Activated CD4-positive, CD25-positive, alpha-beta regulatory T cell treated with anti-CD3 and anti-CD28 coated beads, Interleukin-2, amount 50 U/mL, for 16 hours (primary cell): ENCODE measurements around the gene EFCAB8.
"Not testable (repeated sequence)": the region's sequence is repeated elsewhere in the genome, so short reads cannot be mapped to it uniquely, and the experiment has no call there.

Experiments
- DNase-seq: peaks from one replicate; pipeline ENCODE4 v3.0.0-alpha.2; 2020; ENCODE audit warnings: low read depth, low spot score

The EFCAB8 gene

GRCh38 chr20:32839982-32840285 is 18.8 kb upstream of the EFCAB8 start:
- no peak for DNase-seq

- DNase-seq, result no peak
Observed at GRCh38 chr20:32841174-32841573, 17.5 kb upstream of the EFCAB8 start.

- DNase-seq, result no peak
Observed at GRCh38 chr20:32841632-32842031, 17.1 kb upstream of the EFCAB8 start.

- no peak for DNase-seq
Observed at GRCh38 chr20:32842688-32843524, 15.8 kb upstream of the EFCAB8 start.

- DNase-seq, result no peak
Observed at GRCh38 chr20:32845786-32846185, 12.9 kb upstream of the EFCAB8 start.

- no peak for DNase-seq
Observed at GRCh38 chr20:32846852-32847251, 11.9 kb upstream of the EFCAB8 start.

- no peak for DNase-seq
Observed at GRCh38 chr20:32847964-32848363, 10.8 kb upstream of the EFCAB8 start.

- DNase-seq, result no peak
Observed at GRCh38 chr20:32848846-32849245, 9.9 kb upstream of the EFCAB8 start.

- DNase-seq, result no peak
Observed at GRCh38 chr20:32849577-32849976, 9.1 kb upstream of the EFCAB8 start.

GRCh38 chr20:32855387-32855786 is 3.3 kb upstream of the EFCAB8 start:
- no peak for DNase-seq

- no peak for DNase-seq
Observed at GRCh38 chr20:32858189-32858588, 534 bp upstream of the EFCAB8 start.

GRCh38 chr20:32861446-32861845 is 2.7 kb downstream of the EFCAB8 start:
- DNase-seq, result no peak

- DNase-seq, result no peak
Observed at GRCh38 chr20:32869562-32869961, 10.8 kb downstream of the EFCAB8 start.

GRCh38 chr20:32870526-32870925 is 11.8 kb downstream of the EFCAB8 start:
- DNase-seq, result not testable (repeated sequence)

GRCh38 chr20:32870985-32871384 is 12.3 kb downstream of the EFCAB8 start:
- no peak for DNase-seq

GRCh38 chr20:32871627-32872160 is 13.0 kb downstream of the EFCAB8 start:
- no peak for DNase-seq

GRCh38 chr20:32872266-32872665 is 13.5 kb downstream of the EFCAB8 start:
- no peak for DNase-seq

- DNase-seq, result no peak
Observed at GRCh38 chr20:32875673-32876072, 16.9 kb downstream of the EFCAB8 start.

GRCh38 chr20:32877507-32877906 is 18.8 kb downstream of the EFCAB8 start:
- DNase-seq, result no peak

- DNase-seq, result no peak
Observed at GRCh38 chr20:32878820-32879219, 20.1 kb downstream of the EFCAB8 start.

GRCh38 chr20:32879538-32879937 is 20.8 kb downstream of the EFCAB8 start:
- DNase-seq, result no peak

- DNase-seq, result no peak
Observed at GRCh38 chr20:32880635-32881034, 21.9 kb downstream of the EFCAB8 start.

- DNase-seq, result no peak
Observed at GRCh38 chr20:32883081-32883480, 24.4 kb downstream of the EFCAB8 start.

- no peak for DNase-seq
Observed at GRCh38 chr20:32885185-32885584, 26.5 kb downstream of the EFCAB8 start.
